LNCAP (cell line): Measurements from ENCODE around the gene NYAP2.

ENCODE experiments used
- CTCF ChIP-seq: fragments of 450-650 bp; IDR thresholded peaks from 2 replicates; pipeline ENCODE4 v1.5.1; 2017; ENCODE audit warnings: mild to moderate bottlenecking

The NYAP2 gene

GRCh38 chr2:225531559-225531958 is 132.0 kb downstream of the NYAP2 start:
- TF ChIP-seq CTCF = no peak

- TF ChIP-seq CTCF = no peak
Measured at GRCh38 chr2:225532096-225532495, 132.6 kb downstream of the NYAP2 start.

- no peak for TF ChIP-seq CTCF
Measured at GRCh38 chr2:225534037-225534436, 134.5 kb downstream of the NYAP2 start.

- TF ChIP-seq CTCF = no peak
Measured at GRCh38 chr2:225534697-225535096, 135.2 kb downstream of the NYAP2 start.

- TF ChIP-seq CTCF = no peak
Measured at GRCh38 chr2:225536036-225536435, 136.5 kb downstream of the NYAP2 start.

GRCh38 chr2:225543626-225544025 is 144.1 kb downstream of the NYAP2 start:
- no peak for TF ChIP-seq CTCF

GRCh38 chr2:225556461-225556860 is 157.0 kb downstream of the NYAP2 start:
- TF ChIP-seq CTCF = no peak

GRCh38 chr2:225558399-225559071 is 159.0 kb downstream of the NYAP2 start:
- no peak for TF ChIP-seq CTCF
